DMS153 (cell line): ENCODE measurements around the gene ADAMTSL2.

ENCODE experiments used
- DNase-seq: peaks from one replicate; lab custom pipeline; 2025; lab: John Stamatoyannopoulos, UW

ADAMTSL2 gene

GRCh38 chr9:133575186-133576030 lies 40.9 kb downstream of the ADAMTSL2 start:
- no peak for DNase-seq

GRCh38 chr9:133576031-133576874 lies 41.7 kb downstream of the ADAMTSL2 start:
- DNase-seq, result no peak

- DNase-seq, result no peak
Measured at GRCh38 chr9:133576875-133577736, 42.6 kb downstream of the ADAMTSL2 start.

DNA sequence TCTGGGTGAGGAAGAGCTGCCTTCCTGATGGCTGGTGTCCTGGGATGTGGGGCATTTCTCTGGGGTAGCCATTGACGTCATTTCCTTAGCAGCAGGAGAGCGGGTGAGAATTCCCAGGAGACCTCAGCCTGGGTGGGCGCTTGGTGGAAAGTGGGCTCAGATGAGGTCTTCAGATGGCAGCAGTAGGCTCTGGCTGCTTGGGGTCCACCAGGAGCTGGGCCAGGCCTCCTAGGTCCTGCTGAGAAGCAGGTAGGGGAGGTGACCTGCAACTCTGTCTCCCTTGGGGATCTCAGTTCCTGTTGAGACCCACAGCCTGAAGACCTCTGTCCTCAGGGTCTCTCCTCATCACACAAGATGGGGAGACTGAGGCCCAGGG lies 43.2 kb downstream of the ADAMTSL2 start:
- DNase-seq, result no peak

- DNase-seq, result no peak
Measured at GRCh38 chr9:133578524-133579441, 44.3 kb downstream of the ADAMTSL2 start.

DNA sequence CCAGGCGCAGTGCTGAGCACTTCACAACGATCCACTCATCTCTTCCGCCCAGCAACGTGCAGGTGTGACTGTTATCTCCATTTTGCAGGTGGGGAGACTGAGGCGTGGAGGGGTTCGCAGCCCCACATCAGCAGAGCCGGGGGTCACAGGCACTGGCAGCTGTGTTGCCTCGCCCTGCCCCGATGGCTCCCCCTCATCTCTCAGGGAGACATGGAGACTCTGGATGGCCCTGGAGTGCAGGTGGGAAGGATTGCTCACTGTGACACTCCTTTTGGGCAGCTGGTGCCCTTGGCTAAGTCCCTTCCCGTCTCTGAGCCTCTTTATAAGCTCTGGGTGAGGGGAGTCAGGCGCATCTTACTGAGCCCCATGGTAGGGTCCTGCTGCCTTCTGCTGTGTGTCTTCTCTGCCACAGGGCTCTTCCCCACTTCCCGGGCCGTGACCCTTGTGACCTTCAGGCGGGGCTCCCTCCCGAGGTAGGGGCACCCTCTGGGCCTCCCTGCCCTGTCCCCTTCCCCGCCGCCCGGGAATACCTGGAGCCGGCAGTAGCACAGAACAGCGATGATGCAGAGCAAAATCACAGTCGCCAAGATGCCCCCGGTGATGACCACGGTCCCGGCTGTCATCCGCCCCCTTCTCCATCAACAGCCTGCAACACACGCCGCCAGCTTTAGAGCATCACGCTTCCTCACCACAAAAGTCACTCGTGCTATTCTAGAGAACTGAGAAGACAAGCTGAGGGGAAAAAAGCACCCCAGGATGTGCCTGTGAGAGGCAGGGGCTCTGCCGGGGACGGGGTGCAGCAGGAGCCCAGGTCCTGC lies 45.3 kb downstream of the ADAMTSL2 start:
- DNase-seq, result no peak

GRCh38 chr9:133580419-133580738 lies 45.9 kb downstream of the ADAMTSL2 start:
- DNase-seq, result no peak

DNA sequence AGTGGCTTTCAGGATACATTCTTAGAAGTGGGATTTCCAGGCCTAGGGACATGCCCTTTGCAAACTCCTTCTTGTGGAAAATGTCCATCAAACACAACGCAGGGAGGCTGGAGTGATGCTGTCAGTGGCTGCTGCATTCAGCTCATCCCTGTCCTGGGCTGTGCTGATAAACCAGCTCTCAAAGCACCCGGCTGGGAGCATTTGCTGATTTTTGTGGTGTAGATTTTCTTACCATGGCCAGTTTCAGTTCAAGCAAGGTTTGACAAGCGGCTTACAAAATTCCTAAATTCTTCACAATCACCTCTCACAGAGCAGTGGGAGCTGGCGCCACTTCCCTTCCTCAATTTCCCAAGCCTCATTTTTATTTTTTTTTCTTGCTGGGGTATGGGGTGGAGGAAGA lies 46.5 kb downstream of the ADAMTSL2 start:
- no peak for DNase-seq

DNA sequence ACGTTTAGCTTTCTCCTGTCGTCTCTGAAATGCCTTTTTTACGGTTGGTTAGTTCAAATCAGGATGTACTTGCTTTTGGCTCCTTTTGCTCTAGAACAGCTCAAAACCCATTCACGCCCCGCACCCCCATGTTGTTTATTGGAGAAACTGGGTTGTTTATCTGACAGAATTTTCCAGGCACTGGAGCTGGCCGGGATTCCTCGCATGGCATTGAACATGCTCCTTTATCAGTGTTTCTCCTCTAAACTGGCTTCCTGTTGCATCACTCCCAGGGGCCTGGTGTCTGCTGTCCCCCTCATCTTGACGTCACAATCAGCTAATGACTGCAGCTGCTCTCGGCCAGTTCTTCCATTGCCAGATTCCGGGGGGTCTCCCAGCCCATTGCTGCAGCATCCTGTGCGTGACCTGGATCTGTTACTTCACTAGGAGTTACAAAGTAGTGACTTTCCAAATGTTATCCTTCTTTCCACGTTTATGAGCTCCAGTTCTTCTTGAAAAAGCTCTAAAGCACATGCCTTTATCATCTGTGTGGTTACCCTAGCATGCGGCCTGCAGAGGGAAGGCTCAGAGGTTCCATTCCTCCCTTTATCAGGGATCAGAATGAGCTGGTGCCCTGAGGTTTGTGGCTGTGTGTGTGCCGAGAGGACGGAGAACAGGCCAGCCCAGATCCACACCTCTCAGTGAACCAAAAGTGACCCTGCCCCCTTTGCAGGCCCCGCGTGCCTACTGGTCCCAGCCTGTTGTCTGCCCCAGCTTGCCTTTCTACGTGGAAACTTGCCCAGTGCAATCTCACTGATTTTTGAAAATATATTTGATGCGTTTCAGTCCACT lies 47.2 kb downstream of the ADAMTSL2 start:
- no peak for DNase-seq

GRCh38 chr9:133582501-133583045 lies 48.1 kb downstream of the ADAMTSL2 start:
- DNase-seq, result no peak

- DNase-seq, result no peak
Measured at GRCh38 chr9:133583111-133583510, 48.6 kb downstream of the ADAMTSL2 start.

GRCh38 chr9:133583586-133583985 lies 49.1 kb downstream of the ADAMTSL2 start:
- DNase-seq, result peak; percentile 33

GRCh38 chr9:133584167-133584558 lies 49.7 kb downstream of the ADAMTSL2 start:
- DNase-seq, result no peak

DNA sequence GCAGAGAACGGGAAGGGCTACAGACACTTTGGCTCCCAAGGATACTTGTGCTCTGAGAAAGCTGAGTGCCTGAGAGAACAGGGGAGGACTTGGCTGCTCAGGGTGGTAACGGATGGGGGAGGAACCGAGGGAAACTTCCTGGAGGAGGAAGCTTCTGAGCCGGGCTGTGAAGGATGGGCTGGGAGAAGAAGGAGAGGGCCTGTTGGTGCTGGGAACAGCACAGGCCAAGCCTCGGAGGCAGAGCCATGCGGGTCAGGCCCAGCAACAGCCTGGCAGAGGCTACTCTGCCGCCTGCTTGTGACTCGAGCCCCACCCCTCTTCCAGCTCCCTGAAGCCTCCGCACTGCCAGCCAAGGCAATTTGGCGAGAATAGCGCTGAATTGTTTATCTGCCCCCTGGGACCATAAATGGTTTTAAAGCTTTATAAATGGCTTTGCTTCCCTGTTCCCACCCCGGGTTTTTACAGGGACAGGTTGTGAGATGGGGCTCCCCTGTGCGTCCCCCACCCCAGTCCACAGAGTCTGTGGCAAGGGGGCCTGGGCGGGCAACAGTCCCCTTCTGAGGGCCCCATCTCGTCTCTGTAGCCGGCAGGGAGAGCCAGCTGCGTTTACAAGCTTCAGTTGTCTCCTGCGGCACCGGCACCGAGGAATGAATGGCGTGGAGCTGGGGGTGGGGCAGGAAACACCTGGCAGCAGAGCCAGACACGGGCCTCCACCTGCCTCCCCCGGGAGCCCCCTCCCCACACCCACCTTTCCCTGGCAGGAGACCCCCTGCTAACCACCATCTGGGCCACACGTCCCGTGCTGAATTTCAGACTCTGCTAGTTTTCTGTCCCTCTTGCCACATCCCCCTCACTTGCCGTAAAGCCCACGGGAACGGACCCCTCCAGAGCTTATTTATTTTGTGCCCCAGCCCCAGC lies 50.3 kb downstream of the ADAMTSL2 start:
- DNase-seq, result peak; percentile 89

DNA sequence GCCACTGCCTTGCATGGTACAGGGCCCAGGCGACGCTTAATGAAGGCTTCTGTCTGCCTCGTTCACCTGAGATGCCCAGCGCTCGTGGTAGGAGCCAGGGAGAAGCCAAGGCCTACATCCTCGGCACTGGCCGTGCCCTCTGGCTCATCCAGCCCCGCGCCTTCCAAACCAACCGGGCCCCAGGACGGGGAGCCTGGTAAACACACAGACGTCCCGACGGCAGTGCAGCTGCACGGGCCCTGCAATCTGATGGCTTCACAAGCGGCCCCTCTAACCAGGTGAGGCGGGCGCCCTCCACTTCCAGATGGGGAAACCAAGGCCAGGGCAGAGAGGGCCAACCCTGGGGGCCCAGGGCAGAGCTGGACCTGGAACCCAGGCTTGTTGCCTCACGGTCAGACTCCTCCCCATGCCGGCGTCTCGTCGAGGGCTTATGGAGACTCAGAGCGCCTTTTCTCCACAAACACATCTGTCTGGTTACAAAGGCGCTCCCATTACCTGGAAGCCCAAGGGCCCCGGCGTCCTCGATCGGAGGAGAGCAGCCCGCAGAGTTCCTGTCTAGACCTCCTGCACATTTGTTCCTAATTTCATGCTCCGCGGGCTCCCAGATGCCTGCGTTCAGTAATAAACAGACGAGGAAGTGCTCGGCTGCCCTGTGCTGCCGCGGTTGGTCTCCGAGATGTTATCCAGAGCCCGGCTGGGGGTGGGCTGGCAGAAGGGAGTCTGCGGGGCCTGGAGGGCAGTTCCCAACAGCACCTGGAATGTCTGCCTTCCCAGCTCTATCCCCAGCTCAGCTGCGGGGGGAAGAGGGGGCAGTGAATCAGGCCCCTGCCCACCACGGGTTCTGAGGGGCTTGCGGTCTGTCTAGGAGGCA lies 51.2 kb downstream of the ADAMTSL2 start:
- DNase-seq, result no peak

GRCh38 chr9:133587051-133587450 lies 52.5 kb downstream of the ADAMTSL2 start:
- peak; percentile 21 for DNase-seq

DNA sequence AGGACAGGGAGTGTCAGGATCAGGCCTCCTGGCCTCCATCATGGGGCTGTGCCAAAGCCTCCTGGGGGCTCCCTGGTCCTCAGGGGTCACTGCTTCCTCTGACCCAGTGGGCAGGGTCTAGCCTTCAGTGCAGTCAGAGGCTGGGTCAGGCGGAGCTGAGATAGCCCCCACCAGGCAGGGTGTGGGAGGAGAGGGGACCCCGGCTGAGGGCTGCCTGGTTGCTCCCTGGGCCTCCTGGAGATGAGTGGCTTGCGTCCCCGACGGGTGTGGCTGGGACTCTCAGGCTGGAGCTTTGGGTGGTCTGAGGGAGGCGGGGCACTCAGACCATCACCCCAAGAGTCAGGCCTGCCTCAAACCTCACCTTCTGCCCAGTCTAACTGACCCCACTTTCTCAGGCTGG lies 53.0 kb downstream of the ADAMTSL2 start:
- DNase-seq, result no peak
